ENCODE measurements around the gene CEP19.
A peak's percentile ranks its signal among the peaks of the same experiment; 100 is the strongest.

CEP19 gene

GRCh38 chr3:196706327-196706726 is 5.7 kb downstream of the CEP19 start:
- no peak for TF ChIP-seq CTCF (conservative IDR thresholded peaks at IDR 0.05)
- no peak overlapping the region for H3K27ac ChIP-seq

- no peak for TF ChIP-seq CTCF (conservative IDR thresholded peaks at IDR 0.05)
- no peak overlapping the region for H3K27ac ChIP-seq
Measured at GRCh38 chr3:196700801-196701200, 11.2 kb downstream of the CEP19 start.

- H3K27ac ChIP-seq = no peak overlapping the region
- TF ChIP-seq CTCF (conservative IDR thresholded peaks at IDR 0.05) = no peak
Measured at GRCh38 chr3:196699749-196700148, 12.3 kb downstream of the CEP19 start.

- TF ChIP-seq CTCF (conservative IDR thresholded peaks at IDR 0.05) = no peak
- no peak overlapping the region for H3K27ac ChIP-seq
Measured at GRCh38 chr3:196697270-196697669, 14.8 kb downstream of the CEP19 start.

- no peak for TF ChIP-seq CTCF (conservative IDR thresholded peaks at IDR 0.05)
- H3K27ac ChIP-seq = no peak overlapping the region
Measured at GRCh38 chr3:196695849-196696226, 16.2 kb downstream of the CEP19 start.

- H3K27ac ChIP-seq = no peak overlapping the region
- no peak for TF ChIP-seq CTCF (conservative IDR thresholded peaks at IDR 0.05)
Measured at GRCh38 chr3:196694941-196695848, 16.9 kb downstream of the CEP19 start.

GRCh38 chr3:196694202-196694638 is 17.8 kb downstream of the CEP19 start:
- H3K27ac ChIP-seq = no peak overlapping the region
- peak; percentile 31 for TF ChIP-seq CTCF (conservative IDR thresholded peaks at IDR 0.05)
